ENCODE measurements around the gene C10orf90.

- TF ChIP-seq CTCF (IDR thresholded peaks at IDR 0.05; ENCODE audit: poor library complexity) (no peak), EZH2 (IDR thresholded peaks at IDR 0.05; ENCODE audit: borderline replicate concordance) (no peak)
Measured at GRCh38 chr10:126689461-126689994, 19.0 kb upstream of the C10orf90 start.

All from hepatocyte (in vitro differentiated cells).